Endothelial cell of umbilical vein (primary cell): ENCODE results near the gene TNFRSF14.

Source experiments
- CTCF ChIP-seq, 2 donors: IDR thresholded peaks; 1 replicate in 1 of 2; 2 replicates in 1 of 2; pipeline ENCODE4 v1.5.1; 2011; ENCODE audit warnings: low read length in 2 of 2, mild to moderate bottlenecking in 2 of 2, moderate library complexity in 2 of 2, control low read depth in 1 of 2, inconsistent platforms in 1 of 2, low read depth in 1 of 2; ENCODE audit not compliant: insufficient read depth in 1 of 2; ENCODE audit errors: extremely low read depth in 1 of 2
- EZH2 ChIP-seq: IDR thresholded peaks from 2 replicates; pipeline ENCODE4 v1.6.1; 2012; ENCODE audit warnings: borderline replicate concordance, low read depth, mild to moderate bottlenecking, moderate library complexity, low read length, inconsistent platforms; ENCODE audit not compliant: severe bottlenecking
- POLR2A ChIP-seq: IDR thresholded peaks from 2 replicates; pipeline ENCODE4 v1.6.1; 2012; ENCODE audit warnings: low read depth, mild to moderate bottlenecking, control low read depth, low read length
- POLR2AphosphoS5 ChIP-seq: IDR thresholded peaks from 2 replicates; pipeline ENCODE4 v1.6.1; 2012; ENCODE audit warnings: low read depth, mild to moderate bottlenecking, control low read depth, low read length, moderate library complexity; ENCODE audit not compliant: insufficient read depth
- TF ChIP-seq, protein P1 (sequence below): IDR thresholded peaks from 2 replicates; pipeline ENCODE4 v1.6.1; 2011; ENCODE audit not compliant: insufficient read depth, insufficient read length

GRCh38 chr1:2538872-2539271 lies 17.3 kb upstream of the TNFRSF14 start:
- TF ChIP-seq CTCF (IDR thresholded peaks at IDR 0.05; ENCODE audit: extremely low read depth in 1 of 2, insufficient read depth in 1 of 2, low read depth in 1 of 2, low read length in 2 of 2), result no peak
- no peak for TF ChIP-seq POLR2A
- no peak for TF ChIP-seq POLR2AphosphoS5
- TF ChIP-seq, protein P1, sequence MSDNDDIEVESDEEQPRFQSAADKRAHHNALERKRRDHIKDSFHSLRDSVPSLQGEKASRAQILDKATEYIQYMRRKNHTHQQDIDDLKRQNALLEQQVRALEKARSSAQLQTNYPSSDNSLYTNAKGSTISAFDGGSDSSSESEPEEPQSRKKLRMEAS, result no peak
- no peak for TF ChIP-seq EZH2
